ENCODE results near the gene MXD1.

DNA sequence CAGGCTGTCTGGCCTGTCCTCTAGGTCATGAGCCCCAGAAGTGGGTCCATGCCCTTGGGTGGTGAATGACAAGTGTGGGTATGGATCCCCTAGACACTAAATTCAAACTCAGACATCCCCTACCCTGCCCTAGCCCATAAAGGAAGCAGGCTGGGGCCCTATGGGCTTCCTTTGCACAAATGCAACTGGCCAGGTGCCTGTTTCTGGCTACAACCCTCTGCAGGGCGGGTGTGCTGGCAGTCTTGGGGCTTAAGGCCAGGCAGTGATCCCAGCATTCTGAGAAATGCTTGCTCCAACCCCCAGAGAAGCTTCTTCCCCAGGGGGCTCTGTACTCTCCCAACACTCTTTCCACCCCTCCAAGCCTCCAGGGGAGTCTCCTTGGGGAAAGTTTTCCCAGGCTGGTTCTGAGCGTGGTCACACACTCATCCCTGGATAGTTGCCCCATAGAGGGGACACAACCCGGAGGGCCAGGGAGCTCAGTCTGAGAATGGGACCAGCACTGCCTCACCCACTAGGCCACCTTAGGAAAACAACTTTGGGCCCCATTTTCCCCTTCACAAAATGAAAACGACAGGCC lies 63.1 kb downstream of the MXD1 start:
- TF ChIP-seq, protein P1, sequence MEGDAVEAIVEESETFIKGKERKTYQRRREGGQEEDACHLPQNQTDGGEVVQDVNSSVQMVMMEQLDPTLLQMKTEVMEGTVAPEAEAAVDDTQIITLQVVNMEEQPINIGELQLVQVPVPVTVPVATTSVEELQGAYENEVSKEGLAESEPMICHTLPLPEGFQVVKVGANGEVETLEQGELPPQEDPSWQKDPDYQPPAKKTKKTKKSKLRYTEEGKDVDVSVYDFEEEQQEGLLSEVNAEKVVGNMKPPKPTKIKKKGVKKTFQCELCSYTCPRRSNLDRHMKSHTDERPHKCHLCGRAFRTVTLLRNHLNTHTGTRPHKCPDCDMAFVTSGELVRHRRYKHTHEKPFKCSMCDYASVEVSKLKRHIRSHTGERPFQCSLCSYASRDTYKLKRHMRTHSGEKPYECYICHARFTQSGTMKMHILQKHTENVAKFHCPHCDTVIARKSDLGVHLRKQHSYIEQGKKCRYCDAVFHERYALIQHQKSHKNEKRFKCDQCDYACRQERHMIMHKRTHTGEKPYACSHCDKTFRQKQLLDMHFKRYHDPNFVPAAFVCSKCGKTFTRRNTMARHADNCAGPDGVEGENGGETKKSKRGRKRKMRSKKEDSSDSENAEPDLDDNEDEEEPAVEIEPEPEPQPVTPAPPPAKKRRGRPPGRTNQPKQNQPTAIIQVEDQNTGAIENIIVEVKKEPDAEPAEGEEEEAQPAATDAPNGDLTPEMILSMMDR (IDR thresholded peaks at IDR 0.05; ENCODE audit: extremely low read depth in 1 of 2, insufficient read depth in 1 of 2, low read depth in 1 of 2, low read length in 2 of 2): no peak
- TF ChIP-seq POLR2A (IDR thresholded peaks at IDR 0.05; ENCODE audit: low read depth, low read length): no peak
- TF ChIP-seq MYC (IDR thresholded peaks at IDR 0.05; ENCODE audit: low read depth, low read length): no peak
- TF ChIP-seq JUN (IDR thresholded peaks at IDR 0.05; ENCODE audit: borderline replicate concordance, insufficient read depth, insufficient read length, low read depth): no peak
- TF ChIP-seq EZH2 (IDR thresholded peaks at IDR 0.05; ENCODE audit: borderline replicate concordance, low read depth, low read length, severe bottlenecking): no peak
- no peak for TF ChIP-seq POLR2AphosphoS5 (IDR thresholded peaks at IDR 0.05; ENCODE audit: insufficient read depth, low read depth, low read length)
- no peak for TF ChIP-seq GATA2 (IDR thresholded peaks at IDR 0.05; ENCODE audit: insufficient read depth, insufficient read length, low read depth, low read length)
- TF ChIP-seq, protein P2, sequence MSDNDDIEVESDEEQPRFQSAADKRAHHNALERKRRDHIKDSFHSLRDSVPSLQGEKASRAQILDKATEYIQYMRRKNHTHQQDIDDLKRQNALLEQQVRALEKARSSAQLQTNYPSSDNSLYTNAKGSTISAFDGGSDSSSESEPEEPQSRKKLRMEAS (IDR thresholded peaks at IDR 0.05; ENCODE audit: insufficient read depth, insufficient read length): no peak
- TF ChIP-seq FOS (IDR thresholded peaks at IDR 0.05; ENCODE audit: borderline replicate concordance, insufficient read depth, low read length): no peak

All from endothelial cell of umbilical vein (primary cell).